SHP77 (cell line): ENCODE data around the gene SNX9.
A peak's percentile ranks its signal among the peaks of the same experiment; 100 is the strongest.
"Not testable (repeated sequence)": the region's sequence is repeated elsewhere in the genome, so short reads cannot be mapped to it uniquely, and the experiment has no call there.

Source experiments
- DNase-seq, 2 experiments: peaks; one replicate each; lab custom pipeline; 2025; lab: John Stamatoyannopoulos, UW

Gene SNX9

GRCh38 chr6:157887892-157888291 lies 64.8 kb downstream of the SNX9 start:
- no peak for DNase-seq

- DNase-seq: no peak
Observed at GRCh38 chr6:157891544-157892362, 68.7 kb downstream of the SNX9 start.

GRCh38 chr6:157892363-157892877 lies 69.4 kb downstream of the SNX9 start:
- DNase-seq: no peak

- DNase-seq: peak; percentile 1 to 14
Observed at GRCh38 chr6:157893238-157893637, 70.2 kb downstream of the SNX9 start.

- DNase-seq: no peak
Observed at GRCh38 chr6:157895585-157895984, 72.5 kb downstream of the SNX9 start.

- DNase-seq: no peak
Observed at GRCh38 chr6:157896932-157897331, 73.9 kb downstream of the SNX9 start.

- DNase-seq: no peak
Observed at GRCh38 chr6:157898169-157898568, 75.1 kb downstream of the SNX9 start.

- DNase-seq: no peak
Observed at GRCh38 chr6:157898640-157899039, 75.6 kb downstream of the SNX9 start.

GRCh38 chr6:157900262-157900661 lies 77.2 kb downstream of the SNX9 start:
- DNase-seq: not testable (repeated sequence)

- not testable (repeated sequence) for DNase-seq
Observed at GRCh38 chr6:157900751-157901150, 77.7 kb downstream of the SNX9 start.

GRCh38 chr6:157904999-157905398 lies 82.0 kb downstream of the SNX9 start:
- DNase-seq: no peak

GRCh38 chr6:157905590-157906342 lies 82.7 kb downstream of the SNX9 start:
- no peak for DNase-seq

GRCh38 chr6:157906537-157907061 lies 83.6 kb downstream of the SNX9 start:
- DNase-seq: no peak

- no peak for DNase-seq
Observed at GRCh38 chr6:157907651-157908050, 84.6 kb downstream of the SNX9 start.

- no peak for DNase-seq
Observed at GRCh38 chr6:157908369-157909281, 85.6 kb downstream of the SNX9 start.

GRCh38 chr6:157909282-157909664 lies 86.2 kb downstream of the SNX9 start:
- DNase-seq: no peak

GRCh38 chr6:157911278-157911677 lies 88.2 kb downstream of the SNX9 start:
- no peak for DNase-seq

GRCh38 chr6:157911786-157912185 lies 88.7 kb downstream of the SNX9 start:
- no peak for DNase-seq

GRCh38 chr6:157912326-157912725 lies 89.3 kb downstream of the SNX9 start:
- DNase-seq: no peak

- DNase-seq: no peak
Observed at GRCh38 chr6:157921685-157922367, 98.8 kb downstream of the SNX9 start.

- DNase-seq: no peak
Observed at GRCh38 chr6:157925771-157926170, 102.7 kb downstream of the SNX9 start.
